Subcutaneous adipose tissue (tissue), 4 donors: Measurements from ENCODE around the gene REEP5. TPM values are rescaled to one million over a fixed set of nuclear protein-coding genes. Genes with fewer than 3 reads are reported as not detected.

Experiments
- CTCF ChIP-seq: fragments of 450-650 bp; IDR thresholded peaks from one replicate; pipeline ENCODE4 v1.5.1; 2016; ENCODE audit warnings: low read depth, mild to moderate bottlenecking, control low read depth, antibody characterized with exemption, moderate library complexity
- total RNA-seq, 4 donors: library from RNA; depleted of rRNA; stranded (reverse); fragments of >200 nt; gene quantifications; one replicate each; pipeline ENCODE4 v1.1.0, GENCODE V29; 2016

Gene REEP5
- total RNA-seq, 4 donors from 2014 or later = 71.6 to 152 (median 110) TPM

GRCh38 chr5:112865128-112865527, 56.9 kb downstream of the REEP5 start:
- TF ChIP-seq CTCF = no peak

GRCh38 chr5:112863549-112863948, 58.5 kb downstream of the REEP5 start:
- no peak for TF ChIP-seq CTCF

GRCh38 chr5:112862085-112862484, 59.9 kb downstream of the REEP5 start:
- TF ChIP-seq CTCF = no peak

- TF ChIP-seq CTCF = no peak
Measured at GRCh38 chr5:112861638-112861985, 60.4 kb downstream of the REEP5 start.

GRCh38 chr5:112860929-112861637, 60.9 kb downstream of the REEP5 start, which contains the start of gene SRP19:
SRP19 (plus strand) TSS chr5:112861287; CDS start chr5:112861377, 90 bp downstream.
- TF ChIP-seq CTCF = no peak

- no peak for TF ChIP-seq CTCF
Measured at GRCh38 chr5:112857866-112858265, 64.2 kb downstream of the REEP5 start.

- no peak for TF ChIP-seq CTCF
Measured at GRCh38 chr5:112854651-112855050, 67.4 kb downstream of the REEP5 start.
